ENCODE measurements around the gene RPL36A.

DNA sequence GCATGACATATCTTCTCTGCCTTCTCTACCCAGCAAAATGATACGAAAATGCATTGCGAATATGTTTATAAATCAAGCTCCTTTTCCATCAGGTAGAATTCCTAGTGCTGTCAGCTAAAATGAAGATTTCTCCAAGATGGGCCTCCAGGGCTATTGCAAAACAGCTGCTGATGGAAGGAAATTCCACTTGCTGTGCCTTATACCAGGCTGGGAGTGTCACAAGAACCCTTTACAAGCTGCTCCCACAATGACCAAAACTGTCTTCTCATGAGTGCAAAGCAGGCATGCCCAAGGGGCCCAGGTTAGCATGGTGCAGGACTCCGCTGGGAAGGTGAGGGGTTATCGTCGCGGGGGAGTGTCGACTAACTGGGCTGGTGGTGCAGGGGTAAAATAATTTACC lies 25.9 kb downstream of the RPL36A start:
- TF ChIP-seq TAF1 (IDR thresholded peaks at IDR 0.05; ENCODE audit: borderline replicate concordance, low read depth, low read length) (no peak), POLR2A (IDR thresholded peaks at IDR 0.05; ENCODE audit: low read depth, low read length) (no peak)
